Stomach (tissue), 4 donors: ENCODE results near the gene DCLK3.

Source experiments
- CTCF ChIP-seq, 7 experiments: fragments of 450-650 bp in 4 of 7; fragments of 200-600 bp in 3 of 7; sonication (generic) in 3 of 7; IDR thresholded peaks; one replicate each; pipeline ENCODE4 v1.5.1; 2016 to 2019; ENCODE audit warnings: antibody characterized with exemption in 7 of 7, control low read depth in 2 of 7, mild to moderate bottlenecking in 1 of 7
- EP300 ChIP-seq: sonication (generic); formaldehyde crosslinking; IDR thresholded peaks from one replicate; pipeline ENCODE4 v1.6.1; 2017; ENCODE audit warnings: antibody characterized with exemption
- POLR2A ChIP-seq, 4 donors: fragments of 450-650 bp; IDR thresholded peaks; one replicate each; pipeline ENCODE4 v1.6.1; 2016; ENCODE audit warnings: antibody characterized with exemption in 4 of 4, control low read depth in 2 of 4, mild to moderate bottlenecking in 1 of 4, moderate library complexity in 1 of 4
- POLR2AphosphoS5 ChIP-seq, 3 donors: sonication (generic); formaldehyde crosslinking; IDR thresholded peaks; one replicate each; pipeline ENCODE4 v1.6.1; 2016; ENCODE audit warnings: antibody characterized with exemption in 3 of 3

- no peak for TF ChIP-seq POLR2AphosphoS5 (IDR thresholded peaks at IDR 0.05)
- no peak for TF ChIP-seq POLR2A (IDR thresholded peaks at IDR 0.05)
- no peak for TF ChIP-seq CTCF (IDR thresholded peaks at IDR 0.05)
- TF ChIP-seq EP300, result no peak
Measured at GRCh38 chr3:36738702-36739101, 25.7 kb downstream of the DCLK3 start.
